Right ventricle myocardium superior (tissue), 1 donor: Measurements from ENCODE around the gene CALN1. TPM values are rescaled to one million over a fixed set of nuclear protein-coding genes. Genes with fewer than 3 reads are reported as not detected.

Experiments
- ATAC-seq: fragments of 200-7000 bp; cut with Tn5 transposase; one replicate; pipeline ENCODE4 v1.9.1; 2020; ENCODE audit warnings: mild to moderate bottlenecking; ENCODE audit not compliant: poor library complexity
- DNase-seq: peaks from one replicate; pipeline ENCODE4 v3.0.0-alpha.2; 2020
- intact Hi-C: fragments of 100-400 bp; cut with DNase I; formaldehyde crosslinking; loops from one replicate; pipeline ENCODE4 v1.11.2; 2022
- total RNA-seq: library from RNA; stranded (reverse); fragmentation: NEBNext Ultra II Directional; extraction: Animal tissue kit (Norgen Biotek cat#: 25700); gene quantifications from one replicate; pipeline ENCODE4 v1.2.1, GENCODE V29; 2021
- donor health status: DM: no; HTN: yes; CAD: no; lungs with severe emphysema.

Gene CALN1
- total RNA-seq, 1 donor from 2014 or later = not detected

DNA sequence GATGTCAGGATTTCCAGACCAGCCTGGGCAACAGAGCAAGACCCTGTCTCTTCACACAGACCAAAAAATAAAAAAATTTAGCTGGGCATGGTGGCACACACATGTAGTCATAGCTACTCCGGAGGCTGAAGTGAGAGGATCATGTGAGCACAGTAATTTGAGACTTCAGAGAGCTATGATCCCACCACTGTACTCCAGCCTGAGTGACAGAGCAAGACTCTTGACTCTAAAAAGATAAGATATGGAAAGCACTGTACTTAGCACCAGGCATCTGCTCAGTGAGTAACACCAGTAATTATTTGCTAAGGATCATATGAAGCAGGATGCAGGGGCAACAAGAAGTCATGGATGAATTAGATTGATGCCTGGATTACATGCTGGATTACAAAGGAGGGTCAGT, 128.8 kb downstream of the CALN1 start:
- DNase-seq = no peak
- intact Hi-C loops = no loop called here
- no peak for ATAC-seq

DNA sequence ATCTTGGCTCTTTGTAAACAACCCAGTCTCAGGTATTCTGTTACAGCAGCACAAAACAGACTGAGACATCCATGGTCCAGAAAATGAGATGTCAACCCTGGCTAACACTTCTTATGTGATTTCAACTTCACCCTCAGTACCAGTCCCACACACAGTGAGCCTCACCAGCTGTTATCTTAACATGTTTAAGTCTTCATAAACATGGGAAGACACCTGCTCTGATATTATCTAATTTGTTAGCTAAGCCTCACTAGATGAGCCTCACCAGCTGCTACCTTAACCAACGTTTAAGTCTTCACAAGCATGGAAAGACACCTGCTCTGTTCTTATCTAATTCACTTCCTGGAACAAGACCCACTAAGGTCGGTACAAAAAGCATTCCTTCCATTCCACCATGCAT, 130.8 kb downstream of the CALN1 start:
- no peak for ATAC-seq
- DNase-seq = no peak
- intact Hi-C loops = no loop called here

GRCh38 chr7:72279203-72279602, 132.9 kb downstream of the CALN1 start:
- no peak for ATAC-seq
- DNase-seq = no peak
- intact Hi-C loops = no loop called here

GRCh38 chr7:72278550-72278949, 133.6 kb downstream of the CALN1 start:
- DNase-seq = no peak
- intact Hi-C loops = no loop called here
- ATAC-seq = no peak

GRCh38 chr7:72275382-72276070, 136.6 kb downstream of the CALN1 start:
- ATAC-seq (no peak), DNase-seq (no peak)
- intact Hi-C loops = no loop called here

DNA sequence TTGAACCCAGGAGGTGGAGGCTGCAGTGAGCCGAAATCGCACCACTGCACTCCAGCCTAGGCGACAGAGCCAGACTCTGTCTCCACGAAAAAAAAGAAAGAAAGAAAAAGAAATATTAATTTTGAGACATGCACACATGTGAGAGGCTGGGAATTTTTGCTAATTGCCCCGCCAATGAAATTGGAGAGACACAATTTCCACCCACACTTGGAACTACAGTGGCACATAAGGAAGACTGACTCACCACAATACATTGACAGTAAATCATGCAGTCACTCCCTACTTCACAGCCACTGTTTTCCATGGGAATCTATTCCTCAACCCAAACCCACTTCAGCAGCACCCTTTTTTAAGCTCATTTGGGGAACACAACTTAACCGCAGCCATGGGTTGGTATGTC, 139.7 kb downstream of the CALN1 start:
- ATAC-seq = no peak
- no peak for DNase-seq
- intact Hi-C loops = no loop called here

DNA sequence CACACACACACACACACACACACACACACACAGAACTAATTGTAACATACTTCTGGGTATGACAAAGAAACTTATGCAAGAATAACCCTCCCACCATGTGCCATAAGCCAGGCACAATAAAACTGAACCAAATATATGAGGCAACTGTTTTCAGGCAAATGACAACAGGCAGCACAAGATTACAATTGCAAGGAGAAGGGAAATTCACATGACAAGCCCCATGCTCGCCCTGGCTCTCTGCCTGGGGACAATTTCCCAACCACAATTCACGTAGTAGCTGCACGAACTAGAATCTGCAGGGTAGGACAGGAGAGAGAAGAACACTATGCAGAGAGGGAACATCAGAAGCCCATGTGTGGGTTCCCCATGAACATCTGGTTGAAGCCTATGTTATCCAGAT, 143.3 kb downstream of the CALN1 start:
- DNase-seq (no peak), ATAC-seq (no peak)
- intact Hi-C loops = no loop called here

DNA sequence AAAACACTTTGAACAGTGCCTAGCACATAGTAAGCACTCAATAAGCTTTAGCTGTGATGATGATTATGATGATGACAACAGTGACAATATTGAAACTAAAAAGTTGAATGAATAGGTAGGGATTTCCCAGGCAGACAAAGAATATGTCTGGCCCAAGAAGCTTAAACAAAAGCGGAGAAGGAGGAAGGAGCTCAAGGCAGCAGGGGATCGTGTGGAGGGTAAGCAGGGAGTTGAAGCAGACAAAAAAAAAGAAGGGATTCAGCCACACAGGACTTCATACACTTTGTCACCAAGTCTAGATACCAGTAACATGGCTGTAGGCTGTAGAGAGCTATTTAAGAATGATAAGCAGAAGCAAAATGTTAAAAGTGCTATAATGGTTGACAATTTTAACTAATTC, 144.0 kb downstream of the CALN1 start:
- ATAC-seq (no peak), DNase-seq (no peak)
- intact Hi-C loops = no loop called here

- no peak for DNase-seq
- no peak for ATAC-seq
- intact Hi-C loops = no loop called here
These were observed 144.8 kb downstream of the CALN1 start for GRCh38 chr7:72267291-72267800.

DNA sequence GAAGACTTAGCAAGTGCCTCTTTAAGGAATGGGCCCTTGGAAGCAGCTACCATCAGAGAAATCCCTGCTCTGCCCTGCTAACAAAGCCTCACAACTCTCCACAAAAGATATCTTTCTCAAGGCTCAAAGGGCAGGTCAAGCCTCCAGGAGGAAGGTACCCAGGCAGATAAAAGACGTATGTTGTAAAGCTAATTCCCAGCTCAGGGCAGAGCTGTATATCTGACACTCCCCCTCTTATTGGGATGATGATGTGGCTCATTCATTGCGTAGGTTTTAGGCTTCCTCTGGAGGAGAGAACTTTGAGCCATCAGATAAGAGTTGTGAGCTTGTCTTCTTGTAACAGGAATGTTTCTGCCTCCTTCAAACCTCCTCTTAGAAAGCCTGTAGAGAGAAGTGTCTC, 145.4 kb downstream of the CALN1 start:
- ATAC-seq (no peak), DNase-seq (no peak)
- intact Hi-C loops = no loop called here

DNA sequence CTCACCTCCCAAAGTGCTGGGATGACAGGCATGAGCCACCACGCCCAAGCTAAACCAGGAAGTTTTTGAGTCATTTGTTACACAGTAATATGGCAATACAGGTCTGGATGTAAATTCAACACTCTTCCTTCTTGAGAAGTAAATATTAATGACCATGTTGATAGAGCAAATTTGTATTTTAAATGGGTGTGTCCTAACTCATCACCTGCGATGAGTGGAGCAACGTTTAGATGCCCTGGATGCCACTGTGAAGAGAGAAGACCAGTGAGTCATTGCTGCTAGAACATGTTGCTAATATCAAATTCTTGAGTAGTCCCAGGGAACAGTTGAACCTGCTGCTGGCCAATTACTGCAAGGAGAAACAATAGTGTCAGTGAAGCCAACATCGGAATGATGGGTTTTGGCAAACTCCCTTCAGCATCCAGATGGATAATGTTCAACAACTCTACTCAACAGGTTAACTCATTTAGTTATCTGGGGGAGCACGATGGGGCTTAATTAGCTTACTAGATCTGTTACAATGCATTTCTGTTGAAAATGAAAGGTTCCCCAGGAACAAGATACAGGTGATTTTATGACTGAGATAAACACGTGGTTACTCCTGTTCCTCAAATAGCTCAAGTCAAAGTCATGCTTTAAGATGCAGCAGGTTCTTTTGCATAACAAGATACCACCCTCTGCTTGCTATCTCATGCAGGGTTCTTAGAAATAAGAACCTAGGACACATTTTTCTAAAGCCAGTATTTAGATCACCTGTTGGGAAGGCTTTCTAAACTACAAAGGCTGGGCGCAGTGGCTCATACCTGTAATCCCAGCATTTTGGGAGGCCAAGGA, 146.8 kb downstream of the CALN1 start:
- intact Hi-C loops = no loop called here
- DNase-seq (no peak), ATAC-seq (no peak)

DNA sequence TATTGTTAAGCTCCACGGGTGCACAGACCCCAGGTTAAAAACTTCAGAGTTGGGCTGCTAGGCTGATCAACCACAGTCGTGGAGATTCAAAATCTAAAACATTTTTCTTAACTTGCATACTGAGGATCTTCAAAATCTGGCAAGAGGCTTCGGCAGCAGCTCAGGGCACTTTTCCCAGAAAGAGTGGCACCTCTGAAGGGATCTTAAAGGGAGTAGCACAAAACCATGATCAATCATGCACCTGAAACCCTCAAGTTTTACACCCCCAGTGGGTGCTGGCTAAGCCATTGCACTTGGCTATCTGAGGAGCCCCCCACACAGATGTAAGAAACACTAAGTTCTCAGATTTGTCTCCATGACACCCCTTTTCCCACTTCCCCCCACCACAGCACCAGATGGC, 151.7 kb downstream of the CALN1 start:
- DNase-seq (no peak), ATAC-seq (no peak)
- intact Hi-C loops = no loop called here

GRCh38 chr7:72258074-72258473, 154.1 kb downstream of the CALN1 start:
- ATAC-seq (no peak), DNase-seq (no peak)
- intact Hi-C loops = no loop called here

GRCh38 chr7:72254455-72254854, 157.7 kb downstream of the CALN1 start:
- ATAC-seq (no peak), DNase-seq (no peak)
- intact Hi-C loops = no loop called here

- intact Hi-C loops = no loop called here
- ATAC-seq (no peak), DNase-seq (no peak)
These were observed 163.0 kb downstream of the CALN1 start for GRCh38 chr7:72249106-72249505.

GRCh38 chr7:72244826-72245398, 167.2 kb downstream of the CALN1 start:
- DNase-seq = no peak
- intact Hi-C loops = no loop called here
- no peak for ATAC-seq

GRCh38 chr7:72243329-72243728, 168.8 kb downstream of the CALN1 start:
- intact Hi-C loops = no loop called here
- DNase-seq = no peak
- ATAC-seq = no peak

- DNase-seq = no peak
- ATAC-seq = no peak
- intact Hi-C loops = no loop called here
These were observed 176.8 kb downstream of the CALN1 start for GRCh38 chr7:72235351-72235750.

- ATAC-seq (no peak), DNase-seq (no peak)
- intact Hi-C loops = no loop called here
These were observed 178.1 kb downstream of the CALN1 start for GRCh38 chr7:72234086-72234485.

GRCh38 chr7:72230281-72230680, 181.9 kb downstream of the CALN1 start:
- ATAC-seq (no peak), DNase-seq (no peak)
- intact Hi-C loops = no loop called here
